Measurements from ENCODE around the gene SLC2A5.

The SLC2A5 gene

GRCh38 chr1:9069326-9070100 is at the start of gene SLC2A5:
Gene SLC2A5 (minus strand): TSS chr1:9069635. CDS start chr1:9069536, 99 bp downstream.
- no peak for DNase-seq (ENCODE audit: low read depth, low spot score)

- DNase-seq (ENCODE audit: low read depth, low spot score), result no peak
Measured at GRCh38 chr1:9118186-9118585, 48.8 kb upstream of the SLC2A5 start.

- no peak for DNase-seq (ENCODE audit: low read depth, low spot score)
Measured at GRCh38 chr1:9115351-9116205, 46.1 kb upstream of the SLC2A5 start.

- DNase-seq (ENCODE audit: low read depth, low spot score), result no peak
Measured at GRCh38 chr1:9112961-9113880, 43.8 kb upstream of the SLC2A5 start.

GRCh38 chr1:9111957-9112356 is 42.5 kb upstream of the SLC2A5 start:
- DNase-seq (ENCODE audit: low read depth, low spot score), result no peak

- no peak for DNase-seq (ENCODE audit: low read depth, low spot score)
Measured at GRCh38 chr1:9111357-9111691, 41.9 kb upstream of the SLC2A5 start.

- DNase-seq (ENCODE audit: low read depth, low spot score), result peak; percentile 96
Measured at GRCh38 chr1:9110669-9111356, 41.4 kb upstream of the SLC2A5 start.

GRCh38 chr1:9108056-9108665 is 38.7 kb upstream of the SLC2A5 start:
- DNase-seq (ENCODE audit: low read depth, low spot score), result no peak

GRCh38 chr1:9107136-9107535 is 37.7 kb upstream of the SLC2A5 start:
- no peak for DNase-seq (ENCODE audit: low read depth, low spot score)

- DNase-seq (ENCODE audit: low read depth, low spot score), result no peak
Measured at GRCh38 chr1:9106286-9106685, 36.9 kb upstream of the SLC2A5 start.

GRCh38 chr1:9105336-9105867 is 36.0 kb upstream of the SLC2A5 start:
- no peak for DNase-seq (ENCODE audit: low read depth, low spot score)

GRCh38 chr1:9101510-9102146 is 32.2 kb upstream of the SLC2A5 start:
- peak; percentile 80 for DNase-seq (ENCODE audit: low read depth, low spot score)

GRCh38 chr1:9100471-9101043 is 31.1 kb upstream of the SLC2A5 start:
- no peak for DNase-seq (ENCODE audit: low read depth, low spot score)

- DNase-seq (ENCODE audit: low read depth, low spot score), result no peak
Measured at GRCh38 chr1:9099555-9099954, 30.1 kb upstream of the SLC2A5 start.

GRCh38 chr1:9097947-9098705 is 28.7 kb upstream of the SLC2A5 start:
- no peak for DNase-seq (ENCODE audit: low read depth, low spot score)

GRCh38 chr1:9095818-9096217 is 26.4 kb upstream of the SLC2A5 start:
- DNase-seq (ENCODE audit: low read depth, low spot score), result no peak

GRCh38 chr1:9093996-9094595 is 24.7 kb upstream of the SLC2A5 start:
- peak; percentile 85 for DNase-seq (ENCODE audit: low read depth, low spot score)

GRCh38 chr1:9093581-9093980 is 24.1 kb upstream of the SLC2A5 start:
- no peak for DNase-seq (ENCODE audit: low read depth, low spot score)

- DNase-seq (ENCODE audit: low read depth, low spot score), result no peak
Measured at GRCh38 chr1:9093091-9093490, 23.7 kb upstream of the SLC2A5 start.

Measured in ELF-1 (cell line).